WTC11 (cell line): ENCODE data around the gene POTEJ. TPM values are rescaled to one million over a fixed set of nuclear protein-coding genes. Genes with fewer than 3 reads are reported as not detected.
"Not testable (repeated sequence)": the region's sequence is repeated elsewhere in the genome, so short reads cannot be mapped to it uniquely, and the experiment has no call there.

ENCODE experiments used
- ATAC-seq: fragments of 200-7000 bp; cut with Tn5 transposase; 2 replicates; pipeline ENCODE4 v1.10.0; 2021; ENCODE audit warnings: mild to moderate bottlenecking, moderate library complexity
- CTCF ChIA-PET: fragments of 300-600 bp; sonication (Branson Sonifier 250); formaldehyde crosslinking; loops from one replicate; lab custom pipeline; 2021; ENCODE audit warnings: antibody characterized with exemption; lab: Charles Lee
- POLR2A ChIA-PET: fragments of 350-600 bp; sonication (Branson Sonifier 250); formaldehyde crosslinking; loops from one replicate; lab custom pipeline; 2021; ENCODE audit warnings: antibody characterized with exemption; lab: Charles Lee
- DNase-seq: peaks from one replicate; pipeline ENCODE4 v3.0.0; 2021; ENCODE audit warnings: low spot score
- H3K27ac Mint-ChIP-seq: 2 replicates; pipeline ENCODE4 v1.8.0; 2021; ENCODE audit warnings: mixed read lengths
- H3K27me3 Mint-ChIP-seq: 2 replicates; pipeline ENCODE4 v1.8.0; 2021; ENCODE audit warnings: low read depth, mild to moderate bottlenecking, moderate library complexity, mixed read lengths
- H3K36me3 Mint-ChIP-seq: 2 replicates; pipeline ENCODE4 v1.8.0; 2021; ENCODE audit warnings: mixed read lengths
- H3K4me1 Mint-ChIP-seq: 2 replicates; pipeline ENCODE4 v1.8.0; 2022; ENCODE audit warnings: mixed read lengths
- H3K4me3 Mint-ChIP-seq: 2 replicates; pipeline ENCODE4 v1.8.0; 2021; ENCODE audit warnings: mild to moderate bottlenecking, moderate library complexity, mixed read lengths
- H3K9me3 Mint-ChIP-seq: 2 replicates; pipeline ENCODE4 v1.8.0; 2021; ENCODE audit warnings: mixed read lengths
- total RNA-seq: library from RNA; stranded (reverse); gene quantifications from 3 replicates; pipeline ENCODE4 v1.2.3, GENCODE V29; 2021

The POTEJ gene
- total RNA-seq, 1 experiment from 2014 or later = not detected

DNA sequence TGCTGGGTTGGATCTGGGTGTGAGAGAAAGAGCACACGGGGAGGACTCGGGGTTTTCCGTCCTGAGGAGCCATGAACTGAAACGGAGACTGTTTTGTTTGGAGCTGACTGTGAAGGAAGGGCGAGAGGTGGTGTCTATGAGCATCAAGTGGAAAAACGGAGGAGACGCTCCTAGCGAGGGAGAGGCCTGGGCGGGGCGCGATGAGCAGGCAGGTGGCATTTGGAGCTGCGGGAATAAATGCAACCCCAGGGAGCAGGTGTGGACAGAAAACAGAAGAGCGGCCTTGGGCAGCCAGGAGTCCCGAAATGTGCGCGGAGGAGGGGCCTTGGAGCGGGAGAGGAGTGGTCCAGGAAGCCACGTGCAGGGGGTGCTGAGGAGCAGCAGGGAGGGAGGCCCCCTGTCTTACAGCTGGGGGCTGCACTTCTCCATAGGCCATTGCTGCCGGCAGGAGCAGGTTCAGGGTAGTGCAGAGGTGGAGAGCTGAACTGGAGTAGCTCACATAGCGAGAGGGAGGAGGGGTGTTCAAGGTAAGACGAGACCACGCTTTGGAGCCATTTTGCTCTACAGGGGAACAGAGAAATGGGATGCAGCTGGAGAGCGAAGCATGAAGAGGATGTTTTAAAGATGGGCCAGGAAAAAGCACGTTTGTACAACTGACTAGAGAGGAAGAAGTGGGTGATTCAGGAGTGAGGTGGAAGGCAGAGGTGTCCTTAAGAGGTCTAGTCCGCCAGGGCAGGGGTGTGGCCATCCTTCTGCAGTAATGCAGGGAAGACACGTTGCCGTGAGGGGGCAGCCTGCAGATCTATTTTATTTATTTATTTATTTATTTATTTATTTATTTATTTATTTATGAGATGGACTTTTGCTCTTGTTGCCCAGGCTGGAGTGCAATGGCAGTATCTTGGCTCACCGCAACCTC lies 2.0 kb upstream of the POTEJ start:
- H3K4me1 Mint-ChIP-seq, H3K4me3 Mint-ChIP-seq, H3K27ac Mint-ChIP-seq, POLR2A ChIA-PET, DNase-seq, H3K27me3 Mint-ChIP-seq, CTCF ChIA-PET, H3K36me3 Mint-ChIP-seq, H3K9me3 Mint-ChIP-seq: not testable (repeated sequence)
- ATAC-seq = peak; percentile 76

DNA sequence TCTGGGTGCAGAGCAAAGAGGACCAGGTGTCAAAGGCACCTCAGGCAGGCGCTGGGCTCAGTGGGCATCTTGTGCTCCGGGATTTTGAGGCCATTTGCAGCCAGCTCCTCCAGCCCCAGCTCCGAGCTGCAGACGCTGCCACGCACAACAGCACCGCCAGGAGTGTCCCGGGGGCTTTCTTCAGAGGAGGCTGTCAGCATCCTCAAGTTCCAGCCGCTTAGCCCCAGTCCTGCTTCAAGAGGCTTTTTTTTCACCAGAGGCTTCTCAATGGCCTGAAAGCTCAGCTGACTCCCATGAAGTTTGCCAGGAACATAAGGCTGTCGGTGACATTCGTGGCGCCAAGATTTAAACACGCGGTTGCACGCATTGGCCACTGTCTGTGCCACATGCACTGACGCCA lies 754 bp upstream of the POTEJ start:
- ATAC-seq, H3K9me3 Mint-ChIP-seq, CTCF ChIA-PET, H3K27me3 Mint-ChIP-seq, H3K4me1 Mint-ChIP-seq, POLR2A ChIA-PET, H3K36me3 Mint-ChIP-seq, H3K27ac Mint-ChIP-seq, H3K4me3 Mint-ChIP-seq: not testable (repeated sequence)
- DNase-seq = peak; percentile 12

DNA sequence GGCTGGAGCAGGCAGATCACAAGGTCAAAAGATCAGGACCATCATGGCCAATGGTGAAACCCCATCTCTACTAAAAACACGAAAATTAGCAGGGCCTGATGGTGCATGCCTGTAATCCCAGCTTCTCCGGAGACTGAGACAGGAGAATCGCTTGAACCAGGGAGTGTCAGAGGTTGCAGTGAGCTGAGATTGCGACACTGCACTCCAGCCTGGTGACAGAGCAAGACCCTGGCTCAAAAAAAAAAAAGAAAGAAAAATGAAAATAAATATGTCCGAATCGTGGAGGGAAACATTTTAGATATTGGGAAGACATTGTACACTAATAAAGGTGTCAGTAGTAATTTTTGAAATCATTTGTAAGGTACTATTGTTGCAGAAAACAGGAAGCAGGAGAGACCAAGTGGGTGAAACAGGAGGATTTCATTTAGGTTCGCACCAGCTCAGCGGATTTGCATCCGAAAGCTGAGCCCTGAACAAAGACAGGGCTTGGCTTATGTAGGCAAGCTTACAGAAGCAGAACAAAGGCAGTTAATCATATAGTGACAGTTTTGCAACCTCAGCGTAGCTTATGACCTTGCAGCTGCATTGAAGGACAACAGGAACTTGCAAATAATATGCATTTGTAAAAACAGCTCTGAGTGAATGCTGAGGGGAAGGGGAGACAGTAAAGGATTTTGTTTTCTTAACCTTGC lies 17.7 kb downstream of the POTEJ start:
- H3K27ac Mint-ChIP-seq, H3K9me3 Mint-ChIP-seq, CTCF ChIA-PET, H3K27me3 Mint-ChIP-seq, H3K36me3 Mint-ChIP-seq, H3K4me3 Mint-ChIP-seq, DNase-seq, POLR2A ChIA-PET, H3K4me1 Mint-ChIP-seq, ATAC-seq: not testable (repeated sequence)

DNA sequence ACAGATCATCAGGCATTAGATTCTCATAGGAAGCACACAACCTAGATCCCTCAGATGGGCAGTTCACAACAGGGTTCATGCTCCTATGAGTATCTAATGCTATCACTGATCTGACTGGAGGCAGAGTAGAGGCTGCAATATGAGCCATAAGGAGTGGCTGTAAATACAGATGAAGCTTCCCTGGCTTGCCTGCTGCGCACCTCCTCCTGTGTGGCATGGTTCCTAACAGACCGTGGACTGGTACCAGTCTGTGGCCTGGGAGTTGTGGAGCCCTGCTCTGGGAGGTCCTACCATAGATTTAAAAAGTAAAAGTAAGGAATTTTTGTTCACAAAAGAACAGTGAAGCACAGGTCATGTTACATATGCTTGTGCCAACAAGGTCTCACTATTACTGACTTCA lies 27.7 kb downstream of the POTEJ start:
- CTCF ChIA-PET, H3K27me3 Mint-ChIP-seq: not testable (repeated sequence)

DNA sequence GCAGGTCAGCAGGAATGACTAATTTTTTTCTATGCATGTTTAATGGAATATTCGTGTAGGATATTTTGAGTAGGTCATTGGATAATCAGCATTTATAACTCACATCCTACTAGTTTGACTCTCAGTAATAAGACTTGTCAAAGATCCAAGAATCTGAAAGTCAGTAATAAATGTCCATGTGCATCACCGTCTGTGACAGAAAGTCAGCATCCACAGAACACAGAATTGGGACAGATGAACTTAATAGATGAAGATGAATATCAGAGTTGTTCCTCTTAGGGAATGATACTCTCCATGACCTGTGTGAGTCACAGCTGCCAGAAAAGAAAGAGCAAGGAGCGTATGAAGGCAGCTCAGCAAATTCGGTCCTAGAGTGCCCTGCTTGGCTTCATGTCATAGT lies 30.4 kb downstream of the POTEJ start:
- H3K36me3 Mint-ChIP-seq, DNase-seq, CTCF ChIA-PET, H3K27ac Mint-ChIP-seq, POLR2A ChIA-PET, H3K4me3 Mint-ChIP-seq, H3K4me1 Mint-ChIP-seq, H3K9me3 Mint-ChIP-seq, ATAC-seq, H3K27me3 Mint-ChIP-seq: not testable (repeated sequence)

More for the DNA sequence above, 27.7 kb downstream of the POTEJ start:
- DNase-seq, ATAC-seq, H3K4me1 Mint-ChIP-seq, H3K9me3 Mint-ChIP-seq, H3K36me3 Mint-ChIP-seq, H3K4me3 Mint-ChIP-seq, H3K27ac Mint-ChIP-seq, POLR2A ChIA-PET: not testable (repeated sequence)

DNA sequence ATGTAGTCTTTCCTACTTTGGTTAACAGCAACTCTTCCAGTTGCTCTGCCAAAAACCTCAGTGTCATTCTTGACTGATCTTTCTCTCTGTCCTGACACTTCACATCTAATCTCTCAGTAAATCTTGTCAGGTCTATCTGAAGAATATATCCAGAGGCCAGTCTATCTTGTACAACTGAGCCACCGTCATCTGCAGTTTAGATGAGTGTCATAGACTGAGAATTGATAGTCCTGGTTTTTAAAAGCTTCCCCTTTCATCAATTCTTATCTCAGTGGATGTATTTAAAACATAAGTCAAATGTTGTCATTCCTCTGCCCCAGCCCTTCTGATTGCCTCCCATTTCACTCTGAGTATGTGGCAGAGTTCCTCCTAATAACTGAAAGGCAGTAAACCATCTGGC lies 38.0 kb downstream of the POTEJ start:
- H3K4me1 Mint-ChIP-seq, DNase-seq, H3K9me3 Mint-ChIP-seq, H3K27ac Mint-ChIP-seq, ATAC-seq, H3K27me3 Mint-ChIP-seq, POLR2A ChIA-PET, H3K36me3 Mint-ChIP-seq, CTCF ChIA-PET, H3K4me3 Mint-ChIP-seq: not testable (repeated sequence)

DNA sequence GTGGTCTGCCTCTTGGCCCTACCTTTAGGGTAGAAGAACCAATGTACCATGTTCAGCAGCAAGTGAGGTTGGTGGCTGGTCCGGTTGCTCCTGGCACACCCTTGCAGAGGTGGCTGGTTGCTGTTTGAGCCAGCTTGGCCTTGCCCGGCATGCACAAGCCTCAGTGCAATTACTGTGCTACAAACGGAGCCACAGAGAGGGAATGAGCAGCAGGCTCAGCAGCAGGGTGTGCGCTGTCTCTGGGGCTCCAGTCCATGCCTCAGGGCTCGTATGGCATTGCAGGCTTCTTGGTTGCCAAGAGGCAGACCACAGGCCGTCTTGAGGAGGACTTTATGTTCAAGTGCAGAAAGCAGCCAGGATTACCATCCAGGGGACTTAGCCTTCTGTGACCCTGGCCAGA lies 53.3 kb downstream of the POTEJ start:
- H3K9me3 Mint-ChIP-seq, H3K4me3 Mint-ChIP-seq, H3K27me3 Mint-ChIP-seq, CTCF ChIA-PET, H3K27ac Mint-ChIP-seq, POLR2A ChIA-PET, ATAC-seq, H3K4me1 Mint-ChIP-seq, H3K36me3 Mint-ChIP-seq, DNase-seq: not testable (repeated sequence)

DNA sequence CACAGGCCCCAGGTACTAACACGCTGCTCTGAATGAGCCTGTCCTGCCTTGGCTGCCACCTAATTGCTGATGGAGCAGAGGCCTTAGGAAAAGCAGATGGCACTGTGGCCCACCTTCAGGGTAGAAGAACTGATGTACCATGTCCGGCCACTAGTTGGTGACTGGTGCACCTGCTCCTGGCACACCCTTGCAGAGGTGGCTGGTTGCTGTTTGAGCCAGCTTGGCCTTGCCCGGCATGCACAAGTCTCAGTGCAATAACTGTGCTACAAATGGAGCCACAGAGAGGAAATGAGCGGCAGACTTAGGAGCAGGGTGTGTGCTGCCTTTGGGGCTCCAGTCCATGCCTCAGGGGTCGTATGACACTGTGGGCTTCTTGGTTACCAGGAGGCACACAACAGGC lies 54.4 kb downstream of the POTEJ start:
- H3K4me1 Mint-ChIP-seq, H3K9me3 Mint-ChIP-seq: not testable (repeated sequence)

DNA sequence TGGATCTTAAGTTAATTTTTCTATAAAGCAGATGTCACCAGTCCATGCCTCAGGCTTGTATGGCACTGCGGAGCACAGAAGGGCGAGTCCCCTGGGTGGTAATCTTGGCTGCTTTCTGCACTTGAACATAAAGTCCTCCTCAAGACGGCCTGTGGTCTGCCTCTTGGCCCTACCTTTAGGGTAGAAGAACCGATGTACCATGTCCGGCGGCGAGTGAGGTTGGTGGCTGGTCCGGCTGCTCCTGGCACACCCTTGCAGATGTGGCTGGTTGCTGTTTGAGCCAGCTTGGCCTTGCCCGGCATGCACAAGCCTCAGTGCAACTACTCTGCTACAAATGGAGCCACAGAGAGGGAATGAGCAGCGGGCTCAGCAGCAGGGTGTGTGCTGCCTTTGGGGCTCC lies 56.3 kb downstream of the POTEJ start:
- H3K27ac Mint-ChIP-seq, DNase-seq, H3K9me3 Mint-ChIP-seq, H3K36me3 Mint-ChIP-seq, H3K4me3 Mint-ChIP-seq, CTCF ChIA-PET, ATAC-seq, H3K27me3 Mint-ChIP-seq, POLR2A ChIA-PET, H3K4me1 Mint-ChIP-seq: not testable (repeated sequence)

More for the DNA sequence above, 54.4 kb downstream of the POTEJ start:
- CTCF ChIA-PET, H3K4me3 Mint-ChIP-seq, H3K27me3 Mint-ChIP-seq, H3K27ac Mint-ChIP-seq, H3K36me3 Mint-ChIP-seq, ATAC-seq, POLR2A ChIA-PET: not testable (repeated sequence)
- DNase-seq = peak; percentile 15

DNA sequence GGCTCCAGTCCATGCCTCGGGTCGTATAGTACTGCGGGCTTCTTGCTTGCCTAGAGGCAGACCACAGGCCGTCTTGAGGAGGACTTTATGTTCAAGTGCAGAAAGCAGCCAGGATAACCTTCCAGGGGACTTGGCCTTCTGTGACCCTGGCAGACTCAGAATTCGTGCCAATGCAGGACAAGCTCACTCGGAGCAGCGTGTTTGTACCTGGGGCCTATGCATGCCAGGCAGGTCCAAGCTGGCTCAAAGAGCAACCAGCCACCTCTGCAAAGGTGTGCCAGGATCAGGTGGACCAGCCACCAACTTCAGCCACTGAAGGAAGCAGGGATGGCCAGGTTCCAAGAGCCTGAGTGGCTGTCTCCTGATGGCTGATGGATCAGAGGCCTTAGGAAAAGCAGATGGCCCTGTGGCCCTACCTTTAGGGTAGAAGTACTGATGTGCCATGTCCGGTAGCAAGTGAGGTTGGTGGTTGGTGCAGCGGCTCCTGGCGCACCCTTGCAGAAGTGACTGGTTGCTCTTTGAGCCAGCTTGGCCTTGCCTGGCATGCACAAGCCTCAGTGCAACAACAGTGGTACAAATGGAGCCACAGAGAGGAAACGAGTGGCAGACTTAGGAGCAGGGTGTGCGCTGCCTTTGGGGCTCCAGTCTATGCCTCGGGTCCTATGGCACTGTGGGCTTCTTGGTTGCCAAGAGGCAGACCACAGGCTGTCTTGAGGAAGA lies 58.9 kb downstream of the POTEJ start:
- H3K27ac Mint-ChIP-seq, H3K4me1 Mint-ChIP-seq, DNase-seq, ATAC-seq, H3K36me3 Mint-ChIP-seq, H3K27me3 Mint-ChIP-seq, H3K9me3 Mint-ChIP-seq, CTCF ChIA-PET, H3K4me3 Mint-ChIP-seq, POLR2A ChIA-PET: not testable (repeated sequence)

DNA sequence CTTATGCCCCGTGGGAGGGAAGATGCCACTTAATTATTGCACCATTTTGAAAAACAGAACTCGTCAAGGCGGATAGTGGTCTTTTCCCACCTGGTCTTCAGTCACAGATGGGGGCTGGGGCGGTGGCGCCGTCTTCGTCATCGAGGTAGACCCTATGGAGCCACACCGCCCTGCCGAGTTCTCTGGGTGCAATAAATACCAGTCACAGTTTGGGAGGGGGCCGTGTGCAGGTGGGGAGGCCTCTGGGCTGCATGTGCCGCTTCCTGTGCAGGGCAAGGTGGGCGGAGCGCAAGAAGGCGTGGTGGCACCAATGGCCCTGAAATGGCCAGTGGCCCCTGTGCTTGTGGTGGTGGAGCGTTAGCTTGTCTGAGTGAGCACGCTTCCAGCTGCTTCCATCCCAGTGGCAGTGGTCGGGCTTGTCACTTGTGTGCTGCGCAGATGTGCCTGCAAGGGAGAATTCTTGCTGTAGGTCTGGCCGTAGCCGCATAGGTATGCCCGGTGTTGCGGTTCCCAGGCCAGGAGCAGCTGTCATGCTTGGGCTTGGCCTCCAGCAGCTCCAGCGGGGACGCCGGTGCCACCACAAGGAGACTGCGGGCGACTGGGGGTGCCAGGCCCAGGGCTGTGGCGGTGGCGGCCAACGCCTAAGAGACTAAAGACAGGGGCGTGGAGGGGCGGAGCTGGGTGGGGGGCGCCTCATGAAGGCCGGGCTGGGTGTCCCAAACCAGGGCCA lies 81.0 kb downstream of the POTEJ start:
- H3K4me1 Mint-ChIP-seq, H3K4me3 Mint-ChIP-seq, CTCF ChIA-PET, POLR2A ChIA-PET, H3K27ac Mint-ChIP-seq, H3K36me3 Mint-ChIP-seq, H3K27me3 Mint-ChIP-seq, DNase-seq, H3K9me3 Mint-ChIP-seq: not testable (repeated sequence)
- peak; percentile 38 for ATAC-seq
